PC-3 (cell line): ENCODE results near the gene PLEKHA5. TPM values are rescaled to one million over a fixed set of nuclear protein-coding genes. Genes with fewer than 3 reads are reported as not detected.

ENCODE experiments used
- ATAC-seq: fragments of 200-7000 bp; cut with Tn5 transposase; 2 replicates; pipeline ENCODE4 v1.9.1; 2020; ENCODE audit warnings: mild to moderate bottlenecking, moderate library complexity
- BruUV-seq: library from RNA; stranded (reverse); fragments of 400-500 nt; replicated peaks from 2 replicates; lab custom pipeline; 2021; lab: Mats Ljungman, UMichigan
- CTCF ChIA-PET: fragments of 300-600 bp; sonication (Branson Sonifier 250); formaldehyde crosslinking; loops from one replicate; lab custom pipeline; 2022; ENCODE audit warnings: antibody characterized with exemption; lab: Charles Lee
- POLR2A ChIA-PET: fragments of 300-600 bp; sonication (Branson Sonifier 250); formaldehyde crosslinking; loops from one replicate; lab custom pipeline; 2022; ENCODE audit warnings: antibody characterized with exemption; ENCODE audit not compliant: unreplicated experiment; lab: Charles Lee
- DNase-seq: peaks from one replicate; pipeline ENCODE4 v3.0.0-alpha.2; 2015
- H2AFZ ChIP-seq: fragments of 300-600 bp; sonication (generic); 2 replicates; pipeline ENCODE4 v1.6.0; 2016; ENCODE audit warnings: antibody characterized with exemption, low read length
- H3F3A ChIP-seq: fragments of 300-600 bp; sonication (generic); one replicate; pipeline ENCODE4 v1.6.0; 2017; ENCODE audit warnings: antibody characterized with exemption, low read length, control low read depth, mild to moderate bottlenecking; ENCODE audit not compliant: unreplicated experiment
- H3K27ac ChIP-seq: fragments of 300-600 bp; sonication (generic); 2 replicates; pipeline ENCODE4 v1.5.1; 2016; ENCODE audit warnings: mild to moderate bottlenecking, low read length
- H3K27me3 ChIP-seq: fragments of 300-600 bp; sonication (generic); 2 replicates; pipeline ENCODE4 v1.6.1; 2016; ENCODE audit warnings: low read length, mixed read lengths
- H3K36me3 ChIP-seq: fragments of 300-600 bp; sonication (generic); 2 replicates; pipeline ENCODE4 v1.6.1; 2016; ENCODE audit warnings: low read depth, mixed run types, low read length, mixed read lengths
- H3K4me1 ChIP-seq: fragments of 300-600 bp; sonication (generic); 2 replicates; pipeline ENCODE4 v1.5.1; 2016; ENCODE audit warnings: low read length; ENCODE audit not compliant: insufficient read depth
- H3K4me2 ChIP-seq: fragments of 300-600 bp; sonication (generic); 2 replicates; pipeline ENCODE4 v1.6.0; 2016; ENCODE audit warnings: low read length
- H3K4me3 ChIP-seq: fragments of 300-600 bp; sonication (generic); 2 replicates; pipeline ENCODE4 v1.5.1; 2016; ENCODE audit warnings: mild to moderate bottlenecking, low read length, mixed read lengths
- H3K79me2 ChIP-seq: fragments of 300-600 bp; sonication (generic); 2 replicates; pipeline ENCODE4 v1.6.1; 2017; ENCODE audit warnings: low read length, mixed read lengths
- H3K9ac ChIP-seq: fragments of 300-600 bp; sonication (generic); 2 replicates; pipeline ENCODE4 v1.6.0; 2016; ENCODE audit warnings: mild to moderate bottlenecking, low read length
- H3K9me2 ChIP-seq: fragments of 300-600 bp; sonication (generic); replicated peaks from 2 replicates; pipeline ENCODE4 v1.6.1; 2016; ENCODE audit warnings: mixed run types, low read length, mixed read lengths
- H3K9me3 ChIP-seq: fragments of 300-600 bp; sonication (generic); 2 replicates; pipeline ENCODE4 v1.6.1; 2016; ENCODE audit warnings: low read length, mixed read lengths
- H4K20me1 ChIP-seq: fragments of 300-600 bp; sonication (generic); 2 replicates; pipeline ENCODE4 v1.6.1; 2016; ENCODE audit warnings: low read length, mixed read lengths
- CTCF ChIP-seq: fragments of 300-600 bp; sonication (generic); conservative IDR thresholded peaks from 2 replicates; pipeline ENCODE4 v1.5.1; 2017; ENCODE audit warnings: antibody characterized with exemption, low read depth, mild to moderate bottlenecking, low read length
- EZH2 ChIP-seq: fragments of 300-600 bp; sonication (generic); IDR thresholded peaks from one replicate; pipeline ENCODE4 v1.6.1; 2017; ENCODE audit warnings: antibody characterized with exemption, mild to moderate bottlenecking, low read length; ENCODE audit not compliant: unreplicated experiment
- EZH2phosphoT487 ChIP-seq: fragments of 300-600 bp; sonication (generic); IDR thresholded peaks from 2 replicates; pipeline ENCODE4 v1.6.1; 2018; ENCODE audit warnings: mild to moderate bottlenecking, antibody characterized with exemption, low read length, borderline replicate concordance
- intact Hi-C: fragments of 100-400 bp; cut with micrococcal nuclease; formaldehyde crosslinking; loops from 2 replicates; pipeline ENCODE4 v1.9.0; 2023
- total RNA-seq: library from RNA; depleted of rRNA; stranded (reverse); fragments of >200 nt; gene quantifications from 2 replicates; pipeline ENCODE4 v1.2.3, GENCODE V29; 2014

PLEKHA5 gene
- total RNA-seq, 1 experiment from 2014 or later, result 16.7 TPM

GRCh38 chr12:19208456-19208855 is 78.9 kb downstream of the PLEKHA5 start:
- Histone ChIP-seq H3K4me2 (no peak overlapping the region), H2AFZ (no peak overlapping the region), H3K4me3 (no peak overlapping the region), H3K9me3 (no peaks in the 10 kb centered on the region), H3K9me2 (no peaks in the 10 kb centered on the region), H4K20me1 (no peaks in the 10 kb centered on the region), H3K27me3 (no peaks in the 10 kb centered on the region), H3K9ac (no peak overlapping the region), H3F3A (no peaks in the 10 kb centered on the region), H3K36me3 (no peaks in the 10 kb centered on the region), H3K27ac (peak overlapping the region; percentile 42), H3K79me2 (no peaks in the 10 kb centered on the region), H3K4me1 (peaks cover 26% of the 10 kb centered on the region)
- BruUV-seq, result no TSS peak
- ATAC-seq (0 out of 2 replicates have a peak, but pooled peaks have one; percentile 21), DNase-seq (peak; percentile 9)
- no peak for TF ChIP-seq EZH2
- no peak for TF ChIP-seq CTCF
- no peak for TF ChIP-seq EZH2phosphoT487
- CTCF ChIA-PET, result no interaction called here
- POLR2A ChIA-PET, result no interaction called here
- intact Hi-C loops, result loop anchor here (5.0 kb wide), 1 partner anchor 79 kb away; no protein-coding TSS in a partner anchor

- H3F3A ChIP-seq, result no peaks in the 10 kb centered on the region
- POLR2A ChIA-PET, result no interaction called here
- no peaks in the 10 kb centered on the region for H3K79me2 ChIP-seq
- no peaks in the 10 kb centered on the region for H4K20me1 ChIP-seq
- H3K27me3 ChIP-seq, result no peaks in the 10 kb centered on the region
- no TSS peak for BruUV-seq
- H3K36me3 ChIP-seq, result no peaks in the 10 kb centered on the region
- no peak overlapping the region for H3K27ac ChIP-seq
- no peak overlapping the region for H3K4me3 ChIP-seq
- no peak overlapping the region for H2AFZ ChIP-seq
- no peak overlapping the region for H3K9ac ChIP-seq
- peaks cover 26% of the 10 kb centered on the region for H3K4me1 ChIP-seq
- H3K4me2 ChIP-seq, result no peak overlapping the region
- DNase-seq (no peak), ATAC-seq (no peak)
- no peaks in the 10 kb centered on the region for H3K9me2 ChIP-seq
- H3K9me3 ChIP-seq, result no peaks in the 10 kb centered on the region
- intact Hi-C loops, result loop anchor here (5.0 kb wide), 1 partner anchor 78 kb away; no protein-coding TSS in a partner anchor
- CTCF ChIA-PET, result no interaction called here
- TF ChIP-seq EZH2, result no peak
These were observed 80.1 kb downstream of the PLEKHA5 start for GRCh38 chr12:19209661-19210060.

- no TSS peak for BruUV-seq
- Histone ChIP-seq H3K36me3 (no peaks in the 10 kb centered on the region), H4K20me1 (no peaks in the 10 kb centered on the region), H3K4me3 (no peak overlapping the region), H3K4me1 (peaks cover 21% of the 10 kb centered on the region), H3F3A (no peaks in the 10 kb centered on the region), H3K9ac (no peak overlapping the region), H2AFZ (no peak overlapping the region), H3K79me2 (no peaks in the 10 kb centered on the region), H3K27me3 (no peaks in the 10 kb centered on the region), H3K27ac (no peak overlapping the region), H3K9me3 (no peaks in the 10 kb centered on the region), H3K4me2 (no peak overlapping the region), H3K9me2 (no peaks in the 10 kb centered on the region)
- CTCF ChIA-PET, result no interaction called here
- intact Hi-C loops, result no loop called here
- no peak for DNase-seq
- TF ChIP-seq CTCF (no peak), EZH2 (no peak), EZH2phosphoT487 (no peak)
- POLR2A ChIA-PET, result no interaction called here
- ATAC-seq, result no peak
These were observed 82.3 kb downstream of the PLEKHA5 start for GRCh38 chr12:19211802-19212201.
